ENCODE results near the gene FAAP24. TPM values are rescaled to one million over a fixed set of nuclear protein-coding genes. Genes with fewer than 3 reads are reported as not detected.

FAAP24 gene
- total RNA-seq, 1 experiment from 2014 or later = 6.9 TPM

DNA sequence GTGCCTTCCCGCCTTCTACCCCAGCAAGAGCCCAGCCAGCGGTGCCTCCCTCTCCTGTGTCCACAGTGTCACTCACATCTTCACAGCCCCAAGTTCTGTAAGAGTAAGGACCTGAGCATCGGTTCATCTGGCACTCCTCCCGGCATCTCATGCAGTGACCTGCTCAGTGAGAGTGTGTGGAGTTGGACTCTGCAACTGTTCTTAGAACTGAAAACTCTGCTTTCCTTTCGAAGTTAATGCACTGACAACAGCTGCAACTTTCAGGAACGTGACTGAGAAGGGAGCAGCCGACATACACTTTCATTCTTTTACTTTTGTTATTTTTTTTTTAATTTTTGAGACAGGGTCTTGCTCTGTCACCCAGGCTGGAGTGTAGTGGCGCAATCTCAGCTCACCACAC lies 41.5 kb upstream of the FAAP24 start:
- ChIA-PET CTCF (no interaction called here), POLR2A (ENCODE audit: unreplicated experiment) (no interaction called here)
- H3K9me3 ChIP-seq (ENCODE audit: insufficient read depth, low read depth) = peaks cover 4% of the 10 kb centered on the region; the same call in 1 of the 2 replicates
- TF ChIP-seq CTCF (conservative IDR thresholded peaks at IDR 0.05) (no peak), EZH2 (IDR thresholded peaks at IDR 0.05; ENCODE audit: low read depth) (no peak)
- no peaks in the 10 kb centered on the region for H4K20me1 ChIP-seq (ENCODE audit: insufficient read depth)
- no peak overlapping the region for H2AFZ ChIP-seq
- H3K27me3 ChIP-seq (ENCODE audit: insufficient read depth, low read depth) = no peaks in the 10 kb centered on the region
- no peak overlapping the region for H3K4me2 ChIP-seq
- no peak for DNase-seq
- no peaks in the 10 kb centered on the region for H3K9me2 ChIP-seq (ENCODE audit: insufficient read depth)
- peaks cover 16% of the 10 kb centered on the region; the same call in 1 of the 2 replicates for H3F3A ChIP-seq (ENCODE audit: insufficient read depth, low read depth)
- intact Hi-C loops (cut with micrococcal nuclease; ENCODE audit: unreplicated experiment) = no loop called here
- no peaks in the 10 kb centered on the region for H3K79me2 ChIP-seq (ENCODE audit: low read depth)
- H3K4me3 ChIP-seq = no peak overlapping the region
- peaks cover 5% of the 10 kb centered on the region; the same call in 1 of the 2 replicates for H3K36me3 ChIP-seq (ENCODE audit: low read depth)
- peaks cover 15% of the 10 kb centered on the region for H3K4me1 ChIP-seq (replicated peaks; ENCODE audit: insufficient read depth)
- no peak overlapping the region for H3K27ac ChIP-seq
- BruUV-seq (replicated peaks) = no TSS peak

DNA sequence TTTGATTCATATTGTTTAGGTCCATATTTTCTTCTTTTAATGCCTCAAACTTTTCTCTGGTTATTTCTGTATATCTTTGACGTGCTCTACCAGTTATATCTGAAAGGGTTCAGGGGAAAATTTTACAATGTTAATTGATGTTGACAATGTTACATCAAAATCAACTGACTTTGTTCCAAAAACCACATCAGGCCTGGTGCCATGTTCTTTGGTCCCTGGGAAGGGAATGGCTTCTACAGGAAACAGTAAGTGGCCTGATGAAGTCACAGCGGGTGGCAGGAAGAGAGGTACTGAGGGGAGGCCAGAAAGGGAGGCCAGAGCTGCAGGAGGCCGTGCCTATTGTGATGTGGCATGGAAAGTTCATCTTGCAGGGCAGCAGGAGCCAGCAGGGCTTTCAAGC lies 38.5 kb upstream of the FAAP24 start:
- Histone ChIP-seq H3K36me3 (ENCODE audit: low read depth) (no peaks in the 10 kb centered on the region), H2AFZ (no peak overlapping the region), H3K4me1 (replicated peaks; ENCODE audit: insufficient read depth) (peaks cover 13% of the 10 kb centered on the region), H3K4me3 (no peak overlapping the region), H3K27ac (no peak overlapping the region), H3K4me2 (no peak overlapping the region), H3K27me3 (ENCODE audit: insufficient read depth, low read depth) (no peaks in the 10 kb centered on the region), H3K9me2 (ENCODE audit: insufficient read depth) (no peaks in the 10 kb centered on the region), H3K9me3 (ENCODE audit: insufficient read depth, low read depth) (no peaks in the 10 kb centered on the region), H3K79me2 (ENCODE audit: low read depth) (no peaks in the 10 kb centered on the region), H4K20me1 (ENCODE audit: insufficient read depth) (no peaks in the 10 kb centered on the region), H3F3A (ENCODE audit: insufficient read depth, low read depth) (peaks cover 12% of the 10 kb centered on the region; the same call in 1 of the 2 replicates)
- ChIA-PET CTCF (no interaction called here), POLR2A (ENCODE audit: unreplicated experiment) (no interaction called here)
- no TSS peak for BruUV-seq (replicated peaks)
- no peak for DNase-seq
- TF ChIP-seq CTCF (conservative IDR thresholded peaks at IDR 0.05) (no peak), EZH2 (IDR thresholded peaks at IDR 0.05; ENCODE audit: low read depth) (no peak)
- intact Hi-C loops (cut with micrococcal nuclease; ENCODE audit: unreplicated experiment) = no loop called here

DNA sequence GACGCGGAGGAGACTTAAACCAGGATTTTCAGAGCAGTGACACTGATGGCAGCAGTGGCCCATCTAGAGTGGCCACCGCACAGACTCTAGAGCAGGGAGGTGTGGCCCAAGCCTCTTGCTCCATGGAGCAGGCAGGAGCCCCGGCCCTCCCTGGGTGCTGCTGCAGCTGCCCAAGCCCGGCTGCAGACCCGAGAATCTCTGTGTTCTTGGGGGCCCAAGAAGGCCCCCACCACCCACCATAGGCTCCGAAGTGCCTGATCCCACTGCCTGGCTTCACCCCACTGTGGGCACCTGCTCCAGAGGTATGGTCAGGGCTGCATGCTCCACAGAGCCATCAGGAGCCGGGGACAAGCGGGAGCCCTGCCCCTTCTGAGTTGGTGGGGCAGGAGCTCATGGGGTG lies 36.4 kb upstream of the FAAP24 start:
- CTCF ChIA-PET = no interaction called here

More for the DNA sequence above, 36.4 kb upstream of the FAAP24 start:
- no TSS peak for BruUV-seq (replicated peaks)
- POLR2A ChIA-PET (ENCODE audit: unreplicated experiment) = no interaction called here
- Histone ChIP-seq H3K36me3 (ENCODE audit: low read depth) (no peaks in the 10 kb centered on the region), H3K27me3 (ENCODE audit: insufficient read depth, low read depth) (no peaks in the 10 kb centered on the region), H3F3A (ENCODE audit: insufficient read depth, low read depth) (no peaks in the 10 kb centered on the region), H3K9me3 (ENCODE audit: insufficient read depth, low read depth) (no peaks in the 10 kb centered on the region), H3K79me2 (ENCODE audit: low read depth) (no peaks in the 10 kb centered on the region), H3K27ac (no peak overlapping the region), H3K4me1 (replicated peaks; ENCODE audit: insufficient read depth) (no peaks in the 10 kb centered on the region), H2AFZ (no peak overlapping the region), H3K4me2 (no peak overlapping the region), H4K20me1 (ENCODE audit: insufficient read depth) (no peaks in the 10 kb centered on the region), H3K9me2 (ENCODE audit: insufficient read depth) (no peaks in the 10 kb centered on the region), H3K4me3 (no peak overlapping the region)
- intact Hi-C loops (cut with micrococcal nuclease; ENCODE audit: unreplicated experiment) = no loop called here
- no peak for DNase-seq
- TF ChIP-seq EZH2 (IDR thresholded peaks at IDR 0.05; ENCODE audit: low read depth) (no peak), CTCF (conservative IDR thresholded peaks at IDR 0.05) (no peak)
